HepG2 (cell line): ENCODE results near the gene KIAA0319L. TPM values are rescaled to one million over a fixed set of nuclear protein-coding genes. Genes with fewer than 3 reads are reported as not detected.
A peak's percentile ranks its signal among the peaks of the same experiment; 100 is the strongest.

Experiments used
- E2F2 ChIP-seq: sonication (generic); formaldehyde crosslinking; IDR thresholded peaks from 2 replicates; pipeline ENCODE4 v1.4.0; 2020; ENCODE audit warnings: missing genetic modification reagents, borderline replicate concordance
- FOXK2 ChIP-seq: fragments of 450-650 bp; IDR thresholded peaks from 2 replicates; pipeline ENCODE4 v1.6.1; 2016
- GFI1 ChIP-seq: sonication (generic); formaldehyde crosslinking; IDR thresholded peaks from 2 replicates; pipeline ENCODE4 v1.5.0; 2020; ENCODE audit warnings: missing genetic modification reagents, mild to moderate bottlenecking, borderline replicate concordance
- HES4 ChIP-seq: sonication (generic); formaldehyde crosslinking; IDR thresholded peaks from 2 replicates; pipeline ENCODE4 v1.9.0; 2021; ENCODE audit warnings: mild to moderate bottlenecking, missing genetic modification reagents, borderline replicate concordance
- HOXA9 ChIP-seq: sonication (generic); formaldehyde crosslinking; IDR thresholded peaks from 2 replicates; pipeline ENCODE4 v1.8.1; 2022; ENCODE audit warnings: missing genetic modification reagents, mild to moderate bottlenecking, moderate library complexity, borderline replicate concordance
- KIAA2018 ChIP-seq: sonication (generic); formaldehyde crosslinking; IDR thresholded peaks from 2 replicates; pipeline ENCODE4 v1.5.0; 2020; ENCODE audit warnings: mild to moderate bottlenecking, missing genetic modification reagents, borderline replicate concordance
- PPARG ChIP-seq: conservative IDR thresholded peaks from 2 replicates; pipeline ENCODE4 v1.6.1; 2016; ENCODE audit warnings: missing biosample characterization, missing genetic modification reagents
- RBFOX2 ChIP-seq: fragments of 200-400 bp; formaldehyde crosslinking; IDR thresholded peaks from 2 replicates; pipeline ENCODE4 v1.6.1; 2017; ENCODE audit warnings: low read depth, mild to moderate bottlenecking, low read length
- SNAPC2 ChIP-seq: sonication (generic); formaldehyde crosslinking; IDR thresholded peaks from 2 replicates; pipeline ENCODE4 v1.8.1; 2022; ENCODE audit warnings: mild to moderate bottlenecking, missing genetic modification reagents
- ZNF674 ChIP-seq: sonication (generic); formaldehyde crosslinking; IDR thresholded peaks from 2 replicates; pipeline ENCODE4 v1.5.0; 2020; ENCODE audit warnings: low read depth, mild to moderate bottlenecking, missing genetic modification reagents
- polyA plus RNA-seq, 8 experiments: library from polyadenylated mRNA; depleted of rRNA in 3 of 8; stranded (reverse) in 7 of 8; unstranded in 1 of 8; fragments of >200 nt; fragmentation: Illumina TruSeq in 4 of 8; extraction: Trizol in 4 of 8; gene quantifications; 2 replicates each; pipeline versions ENCODE4 v1.2.1 to v1.2.3, GENCODE V29; 2011 to 2016; ENCODE audit warnings: low read depth in 4 of 8, missing spikeins in 1 of 8, mixed read lengths in 1 of 8; ENCODE audit not compliant: insufficient read depth in 1 of 8
- total RNA-seq, 5 experiments: library from RNA; depleted of rRNA; stranded (reverse); fragments of >200 nt; fragmentation: Illumina TruSeq; extraction: Trizol; gene quantifications; 2 replicates each; pipeline ENCODE4 v1.2.3, GENCODE V29; 2016; ENCODE audit warnings: low read depth in 1 of 5
- TF ChIP-seq, protein P1 (sequence below): sonication (generic); formaldehyde crosslinking; conservative IDR thresholded peaks from 2 replicates; pipeline ENCODE4 v1.4.0; 2020; ENCODE audit warnings: mild to moderate bottlenecking, missing genetic modification reagents, moderate library complexity

Gene KIAA0319L
- total and polyA plus RNA-seq, 2 of the 13 experiments (the other 11 are each of a cell fraction or from before 2014, with no cell fraction given): 33.4 to 82.6 TPM

GRCh38 chr1:35592991-35593769 is 36.0 kb upstream of the KIAA0319L start (continued):
- no peak for TF ChIP-seq KIAA2018 (CRISPR knock-in tag)
- TF ChIP-seq ZNF674 (CRISPR knock-in tag): no peak
- TF ChIP-seq PPARG (CRISPR knock-in tag): peak; percentile 74
- TF ChIP-seq FOXK2: no peak
- TF ChIP-seq, protein P1, sequence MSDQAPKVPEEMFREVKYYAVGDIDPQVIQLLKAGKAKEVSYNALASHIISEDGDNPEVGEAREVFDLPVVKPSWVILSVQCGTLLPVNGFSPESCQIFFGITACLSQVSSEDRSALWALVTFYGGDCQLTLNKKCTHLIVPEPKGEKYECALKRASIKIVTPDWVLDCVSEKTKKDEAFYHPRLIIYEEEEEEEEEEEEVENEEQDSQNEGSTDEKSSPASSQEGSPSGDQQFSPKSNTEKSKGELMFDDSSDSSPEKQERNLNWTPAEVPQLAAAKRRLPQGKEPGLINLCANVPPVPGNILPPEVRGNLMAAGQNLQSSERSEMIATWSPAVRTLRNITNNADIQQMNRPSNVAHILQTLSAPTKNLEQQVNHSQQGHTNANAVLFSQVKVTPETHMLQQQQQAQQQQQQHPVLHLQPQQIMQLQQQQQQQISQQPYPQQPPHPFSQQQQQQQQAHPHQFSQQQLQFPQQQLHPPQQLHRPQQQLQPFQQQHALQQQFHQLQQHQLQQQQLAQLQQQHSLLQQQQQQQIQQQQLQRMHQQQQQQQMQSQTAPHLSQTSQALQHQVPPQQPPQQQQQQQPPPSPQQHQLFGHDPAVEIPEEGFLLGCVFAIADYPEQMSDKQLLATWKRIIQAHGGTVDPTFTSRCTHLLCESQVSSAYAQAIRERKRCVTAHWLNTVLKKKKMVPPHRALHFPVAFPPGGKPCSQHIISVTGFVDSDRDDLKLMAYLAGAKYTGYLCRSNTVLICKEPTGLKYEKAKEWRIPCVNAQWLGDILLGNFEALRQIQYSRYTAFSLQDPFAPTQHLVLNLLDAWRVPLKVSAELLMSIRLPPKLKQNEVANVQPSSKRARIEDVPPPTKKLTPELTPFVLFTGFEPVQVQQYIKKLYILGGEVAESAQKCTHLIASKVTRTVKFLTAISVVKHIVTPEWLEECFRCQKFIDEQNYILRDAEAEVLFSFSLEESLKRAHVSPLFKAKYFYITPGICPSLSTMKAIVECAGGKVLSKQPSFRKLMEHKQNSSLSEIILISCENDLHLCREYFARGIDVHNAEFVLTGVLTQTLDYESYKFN (CRISPR knock-in tag): peak; percentile 41; the same call in 1 of the 2 replicates
- no peak for TF ChIP-seq RBFOX2
- peak; percentile 38; the same call in 1 of the 2 replicates for TF ChIP-seq GFI1
- TF ChIP-seq SNAPC2 (CRISPR knock-in tag): no peak
- TF ChIP-seq HES4: no peak
- no peak for TF ChIP-seq HOXA9 (CRISPR knock-in tag)
- no peak for TF ChIP-seq E2F2 (CRISPR knock-in tag)
